ENCODE results near the gene TTC4. TPM values are rescaled to one million over a fixed set of nuclear protein-coding genes. Genes with fewer than 3 reads are reported as not detected.
A peak's percentile ranks its signal among the peaks of the same experiment; 100 is the strongest.

TTC4 gene
- total RNA-seq, 1 experiment from 2014 or later: 34.7 TPM

- Histone ChIP-seq H3K9me2 (replicated peaks; ENCODE audit: low read length) (no peaks in the 10 kb centered on the region), H3K36me3 (ENCODE audit: low read depth, low read length) (no peaks in the 10 kb centered on the region), H3K9me3 (ENCODE audit: low read length) (no peaks in the 10 kb centered on the region), H3F3A (ENCODE audit: low read length, unreplicated experiment) (no peaks in the 10 kb centered on the region), H3K4me2 (ENCODE audit: low read length) (no peak overlapping the region), H3K9ac (ENCODE audit: low read length) (no peak overlapping the region), H3K27ac (ENCODE audit: low read length) (no peak overlapping the region), H4K20me1 (ENCODE audit: low read length) (no peaks in the 10 kb centered on the region), H2AFZ (ENCODE audit: low read length) (no peak overlapping the region), H3K79me2 (ENCODE audit: low read length) (peaks cover 1% of the 10 kb centered on the region), H3K27me3 (ENCODE audit: low read length) (no peaks in the 10 kb centered on the region), H3K4me1 (ENCODE audit: insufficient read depth, low read length) (peaks cover 5% of the 10 kb centered on the region), H3K4me3 (ENCODE audit: low read length) (no peak overlapping the region)
- POLR2A ChIA-PET (ENCODE audit: unreplicated experiment): no interaction called here
- no peak for DNase-seq
- no peak for ATAC-seq
- CTCF ChIA-PET: no interaction called here
- no TSS peak for BruUV-seq (replicated peaks)
- TF ChIP-seq EZH2 (IDR thresholded peaks at IDR 0.05; ENCODE audit: low read length, unreplicated experiment) (no peak), EZH2phosphoT487 (IDR thresholded peaks at IDR 0.05; ENCODE audit: borderline replicate concordance, low read length) (no peak), CTCF (conservative IDR thresholded peaks at IDR 0.05; ENCODE audit: low read depth, low read length) (no peak)
- intact Hi-C loops (cut with micrococcal nuclease): no loop called here
Measured at GRCh38 chr1:54710841-54711240, 4.8 kb upstream of the TTC4 start.

- H3K36me3 ChIP-seq (ENCODE audit: low read depth, low read length): no peaks in the 10 kb centered on the region
- H3K79me2 ChIP-seq (ENCODE audit: low read length): peaks cover 8% of the 10 kb centered on the region
- H3K27me3 ChIP-seq (ENCODE audit: low read length): no peaks in the 10 kb centered on the region
- no peaks in the 10 kb centered on the region for H3K9me2 ChIP-seq (replicated peaks; ENCODE audit: low read length)
- H3K9ac ChIP-seq (ENCODE audit: low read length): no peak overlapping the region
- no peak overlapping the region for H2AFZ ChIP-seq (ENCODE audit: low read length)
- no peak overlapping the region for H3K27ac ChIP-seq (ENCODE audit: low read length)
- no peaks in the 10 kb centered on the region for H3F3A ChIP-seq (ENCODE audit: low read length, unreplicated experiment)
- CTCF ChIA-PET: no interaction called here
- peaks cover 5% of the 10 kb centered on the region for H3K4me1 ChIP-seq (ENCODE audit: insufficient read depth, low read length)
- ATAC-seq (no peak), DNase-seq (no peak)
- POLR2A ChIA-PET (ENCODE audit: unreplicated experiment): no interaction called here
- intact Hi-C loops (cut with micrococcal nuclease): no loop called here
- BruUV-seq (replicated peaks): no TSS peak
- no peak overlapping the region for H3K4me2 ChIP-seq (ENCODE audit: low read length)
- TF ChIP-seq EZH2 (IDR thresholded peaks at IDR 0.05; ENCODE audit: low read length, unreplicated experiment): no peak
- no peak for TF ChIP-seq CTCF (conservative IDR thresholded peaks at IDR 0.05; ENCODE audit: low read depth, low read length)
- no peak for TF ChIP-seq EZH2phosphoT487 (IDR thresholded peaks at IDR 0.05; ENCODE audit: borderline replicate concordance, low read length)
- H3K4me3 ChIP-seq (ENCODE audit: low read length): no peak overlapping the region
- H4K20me1 ChIP-seq (ENCODE audit: low read length): no peaks in the 10 kb centered on the region
- H3K9me3 ChIP-seq (ENCODE audit: low read length): no peaks in the 10 kb centered on the region
Measured at GRCh38 chr1:54711536-54711935, 4.1 kb upstream of the TTC4 start.

GRCh38 chr1:54714881-54715492 is 674 bp upstream of the TTC4 start:
- peak overlapping the region; percentile 91; the same call in 1 of the 2 replicates for H3K9ac ChIP-seq (ENCODE audit: low read length)
- ATAC-seq: no peak; the same call in 1 of the 2 replicates

More at GRCh38 chr1:54714881-54715492, 674 bp upstream of the TTC4 start:
- ChIA-PET CTCF (interaction anchor here (2.0 kb wide), 1 partner anchor 86 kb away, joined by 5 read pairs; the partner anchor contains the start of gene TTC22), POLR2A (ENCODE audit: unreplicated experiment) (no interaction called here)
- Histone ChIP-seq H3K27me3 (ENCODE audit: low read length) (no peaks in the 10 kb centered on the region), H3K9me3 (ENCODE audit: low read length) (no peaks in the 10 kb centered on the region), H3K4me3 (ENCODE audit: low read length) (peak overlapping the region; percentile 80), H3K4me1 (ENCODE audit: insufficient read depth, low read length) (peaks cover 12% of the 10 kb centered on the region), H3K4me2 (ENCODE audit: low read length) (peak overlapping the region; percentile 79), H2AFZ (ENCODE audit: low read length) (peak overlapping the region; percentile 85), H3K36me3 (ENCODE audit: low read depth, low read length) (peaks cover 15% of the 10 kb centered on the region; the same call in 1 of the 2 replicates), H3K79me2 (ENCODE audit: low read length) (peaks cover 38% of the 10 kb centered on the region), H3K27ac (ENCODE audit: low read length) (no peak overlapping the region), H3F3A (ENCODE audit: low read length, unreplicated experiment) (no peaks in the 10 kb centered on the region), H4K20me1 (ENCODE audit: low read length) (no peaks in the 10 kb centered on the region), H3K9me2 (replicated peaks; ENCODE audit: low read length) (no peaks in the 10 kb centered on the region)
- TF ChIP-seq CTCF (conservative IDR thresholded peaks at IDR 0.05; ENCODE audit: low read depth, low read length): no peak
- no peak for TF ChIP-seq EZH2 (IDR thresholded peaks at IDR 0.05; ENCODE audit: low read length, unreplicated experiment)
- no peak for TF ChIP-seq EZH2phosphoT487 (IDR thresholded peaks at IDR 0.05; ENCODE audit: borderline replicate concordance, low read length)
- peak; percentile 2 for DNase-seq
- intact Hi-C loops (cut with micrococcal nuclease): no loop called here
- BruUV-seq (replicated peaks): no TSS peak
